A172 (cell line): ENCODE data around the gene PKD2L1. TPM values are rescaled to one million over a fixed set of nuclear protein-coding genes. Genes with fewer than 3 reads are reported as not detected.

ENCODE experiments used
- DNase-seq: peaks from one replicate; pipeline ENCODE4 v3.0.0-alpha.2; 2015; ENCODE audit warnings: low spot score
- total RNA-seq: library from RNA; depleted of rRNA; stranded (reverse); fragments of >200 nt; shearing (Covaris generic); gene quantifications from 2 replicates; pipeline ENCODE4 v1.2.3, GENCODE V29; 2014

PKD2L1 gene
- total RNA-seq, 1 experiment from 2014 or later, result not detected

GRCh38 chr10:100356067-100357017, 26.3 kb upstream of the PKD2L1 start:
- DNase-seq, result no peak

DNA sequence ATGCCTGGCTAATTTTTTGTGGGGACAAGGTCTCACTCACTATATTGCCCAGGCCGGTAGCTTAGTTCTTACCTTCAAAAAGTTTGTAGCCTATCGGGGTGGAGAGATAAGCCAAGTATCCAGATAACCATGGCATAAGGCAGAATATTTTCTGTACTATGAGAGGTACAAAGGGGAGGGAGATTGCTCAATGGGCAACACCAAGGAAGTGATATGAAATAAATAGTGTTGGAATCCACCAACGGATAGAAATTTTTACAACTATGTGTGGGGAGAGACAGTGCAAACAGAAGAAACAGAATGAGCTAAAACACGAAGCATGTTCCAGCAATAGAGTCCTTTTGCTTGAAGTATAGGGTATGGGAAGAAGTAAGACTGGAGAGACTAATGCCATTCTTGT, 25.1 kb upstream of the PKD2L1 start:
- no peak for DNase-seq

DNA sequence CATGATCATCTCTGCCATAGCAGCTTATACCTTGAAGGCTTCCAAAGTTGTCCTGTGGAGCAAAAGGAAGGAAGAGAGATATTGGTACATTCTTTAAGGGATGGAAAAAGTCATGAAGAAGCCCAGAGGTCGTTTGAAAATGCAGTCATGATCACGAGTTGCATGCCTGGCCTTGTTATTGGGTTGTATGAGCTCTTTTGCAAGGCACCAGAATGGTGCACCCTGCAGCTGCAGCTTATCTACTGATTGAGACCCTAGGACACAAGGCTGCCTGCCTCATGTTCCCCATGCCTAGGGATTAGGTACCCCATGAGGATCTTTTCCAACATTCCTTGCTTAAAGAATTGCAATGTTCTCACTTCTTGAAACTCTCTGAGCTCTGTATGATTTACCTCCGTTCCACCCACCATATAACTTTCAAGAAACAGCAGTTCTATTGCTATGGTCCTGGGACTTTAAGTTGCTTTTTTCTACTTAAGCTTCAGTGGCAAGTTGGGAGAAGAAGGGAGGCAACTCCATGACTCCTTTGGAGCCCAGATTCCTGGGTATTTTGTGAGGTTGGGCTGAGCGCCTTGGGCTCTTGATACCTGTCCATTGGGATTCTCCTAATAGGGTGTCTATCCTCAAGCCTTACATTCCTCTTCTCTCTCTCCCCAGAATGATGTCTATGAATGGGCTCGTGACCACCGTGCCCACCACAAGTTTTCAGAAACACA, 23.9 kb upstream of the PKD2L1 start:
- DNase-seq, result no peak

DNA sequence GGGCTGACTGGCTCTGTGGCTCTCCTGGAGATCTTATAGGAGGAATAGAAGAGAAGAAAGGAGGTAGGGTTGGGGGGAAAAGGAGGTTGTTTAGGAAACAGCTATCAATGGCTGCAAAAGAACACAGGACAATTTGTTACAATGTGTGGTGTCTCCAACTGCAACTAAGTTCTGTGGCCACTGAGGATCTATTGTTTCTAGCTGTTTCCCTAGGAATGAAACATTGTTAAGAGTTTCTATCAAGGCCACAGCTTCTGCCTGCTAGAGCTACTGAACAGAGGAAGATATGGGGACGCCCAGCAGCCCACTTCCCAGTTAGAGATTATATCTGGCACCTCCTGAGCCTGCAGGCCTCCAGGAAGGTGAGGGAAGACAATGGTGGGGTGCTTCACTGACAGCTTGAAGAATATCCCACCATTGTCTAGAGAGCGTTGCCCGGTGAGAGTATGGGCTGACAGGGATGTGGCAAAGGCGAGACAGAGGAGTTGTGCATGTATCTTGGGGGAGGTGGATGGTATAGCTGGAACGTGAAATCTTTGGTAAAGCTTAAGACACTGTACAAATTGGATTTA, 21.0 kb upstream of the PKD2L1 start:
- DNase-seq, result no peak

GRCh38 chr10:100349672-100350071, 19.6 kb upstream of the PKD2L1 start:
- no peak for DNase-seq

DNA sequence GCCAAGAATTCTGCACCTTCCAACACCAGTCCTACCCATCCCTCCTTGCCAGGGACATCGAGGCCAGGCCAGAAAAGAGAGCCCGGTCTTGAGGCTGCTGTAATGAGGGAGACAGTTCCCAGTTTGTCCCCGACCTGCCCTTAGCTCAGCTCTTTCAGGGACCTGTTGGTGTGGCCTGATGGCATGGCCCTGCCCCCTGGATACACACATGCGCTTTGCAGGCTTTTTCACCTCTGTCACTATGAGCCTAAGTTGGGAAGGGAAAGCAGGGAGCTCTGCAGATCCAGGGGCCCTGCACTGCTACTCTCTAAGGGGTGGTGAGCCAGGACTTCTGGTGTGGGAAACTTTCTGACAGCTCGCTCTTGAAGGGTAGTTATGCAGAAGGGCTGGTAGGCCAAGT, 19.1 kb upstream of the PKD2L1 start:
- DNase-seq, result no peak

DNA sequence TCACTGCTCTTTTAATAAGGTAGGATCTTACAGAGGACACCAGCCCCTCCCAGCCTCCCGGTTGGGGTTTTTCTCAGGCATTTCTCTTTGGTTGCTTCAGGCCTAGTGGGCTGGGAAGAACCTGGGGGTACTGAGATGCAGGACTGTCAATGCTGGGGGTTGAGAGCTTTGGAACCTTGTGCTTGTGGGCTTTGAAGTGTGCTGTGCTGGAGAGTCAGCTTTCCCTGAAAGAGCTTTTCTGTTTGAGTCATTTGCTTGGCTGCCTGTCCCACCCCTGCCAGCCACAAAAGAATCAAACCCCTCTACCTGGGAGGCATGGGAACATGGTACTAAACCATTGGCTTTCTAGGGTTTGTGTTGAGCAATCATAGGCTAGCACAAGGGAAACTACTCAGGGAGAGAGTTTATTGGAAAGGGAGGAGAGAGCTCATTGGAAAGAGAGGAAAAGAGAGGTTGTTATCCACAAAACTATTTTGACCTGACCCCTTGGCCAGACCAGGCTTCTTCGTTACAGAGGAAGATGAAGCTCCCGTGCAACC, 18.4 kb upstream of the PKD2L1 start:
- DNase-seq, result no peak

GRCh38 chr10:100347568-100348195, 17.7 kb upstream of the PKD2L1 start:
- no peak for DNase-seq

GRCh38 chr10:100346765-100347567, 16.9 kb upstream of the PKD2L1 start, which contains the start of gene SCD:
Gene SCD (plus strand): TSS chr10:100347233. CDS start chr10:100347505, 272 bp downstream.
- peak; percentile 97 for DNase-seq

GRCh38 chr10:100346351-100346764, 16.3 kb upstream of the PKD2L1 start:
- peak; percentile 60 for DNase-seq

GRCh38 chr10:100345570-100346330, 15.7 kb upstream of the PKD2L1 start:
- DNase-seq, result peak; percentile 95

- DNase-seq, result no peak
These were observed 14.3 kb upstream of the PKD2L1 start for GRCh38 chr10:100344241-100344788.

DNA sequence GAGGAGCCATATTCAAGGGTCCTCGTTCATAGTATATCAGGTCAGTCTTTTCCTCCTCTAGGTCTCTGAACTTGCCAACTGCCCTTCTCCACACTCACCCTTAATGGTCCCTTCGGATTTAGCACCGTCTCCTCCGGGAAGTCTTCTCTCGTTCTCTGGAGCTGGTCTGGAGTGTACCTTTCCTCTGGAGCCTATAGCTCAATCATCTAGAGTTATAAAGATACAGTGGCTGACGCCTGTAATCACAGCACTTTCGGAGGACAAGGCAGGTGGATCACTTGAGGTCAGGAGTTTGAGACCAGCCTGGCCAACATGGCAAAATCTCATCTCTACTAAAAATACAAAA, 12.6 kb upstream of the PKD2L1 start:
- DNase-seq, result no peak

- peak; percentile 62 for DNase-seq
These were observed 12.1 kb upstream of the PKD2L1 start for GRCh38 chr10:100341953-100342626.

DNA sequence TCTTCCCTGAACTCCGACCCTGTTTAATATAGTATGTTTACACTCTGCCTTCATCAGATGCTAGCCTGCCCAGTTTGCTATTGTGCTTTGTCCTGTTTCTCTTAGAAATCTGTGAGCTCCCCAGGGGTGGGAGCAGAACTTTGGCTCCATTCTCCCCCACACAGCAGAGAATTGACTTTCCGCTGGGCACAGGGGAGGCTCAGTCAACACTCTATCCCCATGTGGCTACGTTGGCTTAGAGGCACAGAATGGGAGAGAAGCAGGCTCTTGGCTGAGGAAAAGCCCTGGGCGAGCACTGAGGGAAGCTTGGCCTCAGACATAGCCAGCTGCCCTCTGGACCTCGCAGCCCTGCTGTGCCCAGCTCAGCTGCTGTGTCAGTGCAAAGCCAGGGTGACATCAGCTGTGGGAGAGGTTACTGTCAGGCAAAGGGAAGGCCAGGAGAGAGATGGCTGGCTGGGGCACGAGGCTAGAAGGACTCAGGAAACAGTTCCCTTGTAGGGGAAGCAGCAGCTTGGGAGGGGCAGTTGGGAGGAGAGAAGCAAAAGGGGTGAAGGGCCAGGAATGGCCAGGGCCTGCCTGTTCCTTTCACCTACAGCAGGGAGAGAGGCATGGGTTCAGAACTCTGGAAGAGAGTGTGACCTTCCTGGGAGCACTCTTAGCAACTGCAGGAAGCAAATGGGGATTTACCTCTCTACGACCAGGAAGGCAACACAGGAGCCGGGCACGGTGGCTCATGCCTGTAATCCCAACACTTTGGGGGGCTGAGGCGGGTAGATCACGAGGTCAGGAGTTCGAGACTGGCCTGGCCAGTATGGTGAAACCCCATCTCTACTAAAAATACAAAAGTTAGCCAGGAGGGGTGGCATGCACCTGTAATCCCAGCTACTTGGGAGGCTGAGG, 11.2 kb upstream of the PKD2L1 start:
- DNase-seq, result no peak

DNA sequence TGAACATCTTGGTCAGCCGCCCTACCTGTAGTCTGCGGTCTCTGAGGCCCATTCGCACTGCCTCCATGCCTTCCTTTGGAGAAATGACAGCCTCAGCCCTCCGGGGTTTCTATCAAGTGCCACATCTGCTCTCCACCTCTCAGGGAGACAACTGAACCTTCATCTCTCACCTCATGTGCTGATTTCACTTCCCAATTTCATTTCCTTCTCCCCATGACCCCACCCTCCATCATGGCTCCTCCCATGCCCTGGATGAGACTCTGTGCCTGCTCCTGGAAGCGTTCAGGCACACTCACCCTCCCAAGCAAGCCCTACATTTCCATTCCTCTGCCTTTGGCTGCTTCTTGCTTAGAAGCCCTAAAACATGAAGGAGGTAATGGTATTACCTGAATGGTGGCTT, 9.2 kb upstream of the PKD2L1 start:
- no peak for DNase-seq

- peak; percentile 58 for DNase-seq
These were observed 8.5 kb upstream of the PKD2L1 start for GRCh38 chr10:100338434-100339036.

GRCh38 chr10:100334762-100335161, 4.7 kb upstream of the PKD2L1 start:
- DNase-seq, result no peak
